HG02885 (cell line): ENCODE data around the gene KNSTRN.

ENCODE experiments used
- ATAC-seq: cut with Tn5 transposase; IDR thresholded peaks from one replicate; pipeline ENCODE4 v1.9.1; 2021; ENCODE audit warnings: mild to moderate bottlenecking; ENCODE audit not compliant: unreplicated experiment, poor library complexity

Gene KNSTRN

DNA sequence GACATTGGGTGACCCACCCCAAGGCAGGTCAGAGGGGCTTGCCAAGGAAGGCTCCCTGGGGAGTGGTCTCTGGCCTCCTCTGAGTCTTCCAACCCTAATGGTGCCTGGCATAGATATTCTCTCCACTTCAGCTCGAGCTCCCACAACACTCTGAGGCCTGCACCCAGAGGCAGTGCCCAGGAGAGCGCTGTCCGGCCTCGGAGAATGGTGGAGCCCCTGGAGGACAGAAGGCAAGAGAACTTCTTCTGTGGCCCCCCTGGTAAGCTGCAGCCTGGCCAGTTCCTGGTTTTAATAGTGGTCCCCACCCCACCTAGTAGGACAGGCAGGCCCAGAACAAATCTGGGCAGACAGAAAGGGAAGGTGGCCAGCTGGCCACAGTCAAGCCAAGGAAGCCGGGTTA is 17.5 kb upstream of the KNSTRN start:
- no peak for ATAC-seq

DNA sequence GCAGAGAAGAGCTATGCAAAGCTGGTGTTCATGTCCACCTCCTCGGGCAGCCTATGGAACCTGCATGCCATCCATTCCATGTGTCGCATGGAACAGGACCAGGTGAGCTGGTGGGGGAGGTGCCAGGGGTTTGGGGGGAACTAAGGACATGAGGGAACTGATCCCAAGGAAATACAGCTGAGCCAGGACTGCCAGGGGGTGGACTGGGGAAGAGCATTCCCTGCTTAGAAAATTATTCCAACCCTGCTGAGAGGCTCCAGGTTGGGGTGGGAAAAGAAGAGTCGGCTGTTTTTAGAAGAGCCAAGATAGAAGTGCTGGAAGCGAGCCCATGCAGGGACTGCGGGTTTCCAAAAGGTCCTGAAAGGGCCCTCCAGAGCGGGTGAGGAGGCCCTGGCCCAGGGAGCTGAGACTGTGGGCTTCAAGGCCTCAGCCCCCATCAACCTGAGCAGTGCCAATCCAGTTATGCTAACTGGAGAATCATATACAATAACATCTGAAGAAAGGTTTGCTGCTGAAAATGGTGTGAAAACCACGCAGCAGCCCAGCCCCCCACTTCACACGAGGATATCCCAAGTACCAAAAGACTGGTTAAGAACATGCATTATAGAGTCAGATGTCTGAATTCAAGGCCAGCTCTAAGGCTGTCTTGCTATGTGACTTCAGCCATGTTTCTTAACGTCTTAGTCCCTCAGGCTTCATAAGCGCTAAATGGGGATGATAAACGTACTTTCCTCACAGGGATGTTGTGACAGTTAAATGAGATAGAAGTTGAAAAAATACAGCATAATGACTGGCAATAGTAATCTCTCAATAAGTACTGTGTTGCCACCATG is 16.7 kb upstream of the KNSTRN start:
- no peak for ATAC-seq

DNA sequence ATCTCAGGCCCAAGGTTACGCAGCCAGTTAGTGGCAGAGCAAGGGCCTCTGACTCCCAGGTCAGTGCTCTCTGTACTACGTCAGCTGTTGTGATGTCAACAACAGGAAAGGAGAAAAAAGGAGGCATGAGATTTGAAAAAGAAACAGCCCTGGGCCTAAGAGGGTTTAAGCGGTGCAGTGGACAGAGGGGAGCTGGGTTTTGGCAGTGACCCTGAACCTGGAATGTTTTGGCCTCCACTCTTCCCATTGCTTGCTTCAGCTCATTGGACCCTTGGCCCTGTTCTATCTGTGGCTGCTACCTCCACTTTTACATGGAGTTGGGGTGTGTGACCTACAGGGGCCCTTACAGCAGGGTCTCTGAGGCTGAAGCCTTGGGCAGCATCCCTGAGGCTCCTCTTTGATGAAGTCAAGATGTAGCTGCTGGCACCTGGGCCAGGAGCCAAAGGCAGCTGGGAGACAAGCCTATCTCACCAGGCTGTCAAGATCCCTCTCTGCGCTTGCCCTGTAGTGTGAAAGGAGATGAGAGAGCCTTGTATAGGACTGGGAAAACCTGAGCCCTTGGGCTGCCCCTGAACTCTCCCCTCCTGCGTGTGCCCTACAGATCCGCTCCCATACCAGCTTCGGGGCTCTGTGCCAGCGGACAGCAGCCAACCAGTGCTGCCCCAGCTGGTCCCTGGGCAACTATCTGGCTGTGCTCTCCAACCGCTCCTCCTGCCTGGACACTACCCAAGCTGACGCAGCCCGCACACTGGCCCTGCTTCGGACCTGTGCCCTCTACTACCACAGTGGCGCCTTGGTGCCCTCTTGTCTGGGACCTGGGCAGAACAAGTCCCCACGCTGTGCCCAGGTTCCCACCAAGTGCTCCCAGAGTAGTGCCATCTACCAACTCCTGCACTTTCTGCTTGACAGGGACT is 15.8 kb upstream of the KNSTRN start:
- no peak for ATAC-seq

DNA sequence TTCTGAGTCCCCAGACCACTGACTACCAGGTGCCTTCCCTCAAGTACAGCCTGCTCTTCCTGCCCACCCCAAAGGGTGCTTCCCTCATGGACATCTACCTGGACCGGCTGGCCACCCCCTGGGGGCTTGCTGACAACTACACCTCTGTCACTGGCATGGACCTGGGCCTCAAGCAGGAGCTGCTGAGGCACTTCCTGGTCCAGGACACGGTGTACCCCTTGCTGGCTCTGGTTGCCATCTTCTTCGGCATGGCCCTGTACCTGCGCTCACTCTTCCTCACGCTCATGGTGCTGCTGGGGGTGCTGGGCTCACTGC is 15.2 kb upstream of the KNSTRN start:
- ATAC-seq: no peak

DNA sequence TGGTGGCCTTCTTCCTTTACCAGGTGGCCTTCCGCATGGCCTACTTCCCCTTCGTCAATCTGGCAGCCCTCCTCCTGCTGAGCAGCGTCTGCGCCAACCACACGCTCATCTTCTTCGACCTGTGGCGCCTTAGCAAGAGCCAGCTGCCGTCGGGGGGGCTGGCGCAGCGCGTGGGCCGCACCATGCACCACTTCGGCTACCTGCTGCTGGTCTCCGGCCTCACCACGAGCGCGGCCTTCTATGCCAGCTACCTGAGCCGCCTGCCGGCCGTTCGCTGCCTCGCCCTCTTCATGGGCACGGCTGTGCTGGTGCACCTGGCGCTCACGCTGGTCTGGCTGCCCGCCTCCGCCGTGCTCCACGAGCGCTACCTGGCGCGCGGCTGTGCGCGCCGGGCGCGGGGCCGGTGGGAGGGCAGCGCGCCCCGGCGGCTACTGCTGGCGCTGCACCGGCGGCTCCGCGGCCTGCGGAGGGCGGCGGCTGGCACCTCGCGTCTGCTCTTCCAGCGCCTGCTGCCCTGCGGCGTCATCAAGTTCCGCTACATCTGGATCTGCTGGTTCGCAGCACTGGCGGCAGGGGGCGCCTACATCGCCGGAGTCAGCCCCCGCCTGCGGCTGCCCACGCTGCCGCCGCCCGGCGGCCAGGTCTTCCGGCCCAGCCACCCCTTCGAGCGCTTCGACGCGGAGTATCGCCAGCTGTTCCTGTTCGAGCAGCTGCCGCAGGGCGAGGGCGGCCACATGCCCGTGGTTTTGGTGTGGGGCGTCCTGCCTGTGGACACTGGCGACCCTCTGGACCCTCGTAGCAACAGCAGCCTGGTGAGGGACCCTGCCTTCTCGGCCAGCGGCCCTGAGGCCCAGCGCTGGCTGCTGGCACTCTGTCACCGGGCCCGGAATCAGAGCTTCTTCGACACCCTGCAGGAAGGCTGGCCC is 14.6 kb upstream of the KNSTRN start:
- peak; percentile 85 for ATAC-seq

DNA sequence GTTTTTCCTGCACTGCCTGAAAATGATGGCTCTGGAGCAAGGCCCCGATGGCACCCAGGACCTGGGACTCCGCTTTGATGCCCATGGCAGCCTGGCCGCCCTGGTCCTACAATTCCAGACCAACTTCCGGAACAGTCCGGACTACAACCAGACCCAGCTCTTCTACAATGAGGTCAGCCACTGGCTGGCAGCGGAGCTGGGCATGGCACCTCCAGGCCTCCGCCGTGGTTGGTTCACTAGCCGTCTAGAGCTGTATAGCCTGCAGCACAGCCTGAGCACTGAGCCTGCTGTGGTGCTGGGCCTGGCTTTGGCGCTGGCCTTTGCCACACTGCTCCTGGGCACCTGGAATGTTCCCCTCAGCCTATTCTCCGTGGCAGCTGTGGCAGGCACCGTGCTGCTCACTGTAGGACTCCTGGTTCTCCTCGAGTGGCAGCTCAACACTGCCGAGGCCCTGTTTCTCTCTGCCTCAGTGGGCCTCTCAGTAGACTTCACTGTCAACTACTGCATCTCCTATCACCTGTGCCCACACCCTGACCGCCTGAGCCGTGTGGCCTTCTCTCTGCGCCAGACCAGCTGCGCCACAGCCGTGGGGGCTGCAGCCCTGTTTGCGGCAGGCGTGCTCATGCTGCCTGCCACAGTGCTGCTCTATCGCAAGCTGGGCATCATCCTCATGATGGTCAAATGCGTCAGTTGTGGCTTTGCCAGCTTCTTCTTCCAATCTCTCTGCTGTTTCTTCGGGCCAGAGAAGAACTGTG is 13.6 kb upstream of the KNSTRN start:
- ATAC-seq: no peak

DNA sequence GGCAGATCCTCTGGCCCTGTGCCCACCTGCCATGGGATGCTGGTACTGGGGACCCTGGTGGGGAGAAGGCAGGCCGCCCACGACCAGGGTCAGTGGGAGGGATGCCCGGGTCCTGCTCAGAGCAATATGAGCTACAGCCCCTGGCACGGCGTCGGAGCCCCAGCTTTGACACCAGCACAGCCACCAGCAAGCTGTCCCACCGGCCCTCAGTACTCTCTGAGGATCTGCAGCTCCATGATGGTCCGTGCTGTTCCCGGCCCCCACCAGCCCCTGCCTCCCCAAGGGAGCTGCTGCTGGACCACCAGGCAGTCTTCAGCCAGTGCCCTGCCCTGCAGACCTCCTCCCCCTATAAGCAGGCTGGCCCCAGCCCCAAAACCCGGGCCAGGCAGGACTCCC is 13.0 kb upstream of the KNSTRN start:
- no peak for ATAC-seq

DNA sequence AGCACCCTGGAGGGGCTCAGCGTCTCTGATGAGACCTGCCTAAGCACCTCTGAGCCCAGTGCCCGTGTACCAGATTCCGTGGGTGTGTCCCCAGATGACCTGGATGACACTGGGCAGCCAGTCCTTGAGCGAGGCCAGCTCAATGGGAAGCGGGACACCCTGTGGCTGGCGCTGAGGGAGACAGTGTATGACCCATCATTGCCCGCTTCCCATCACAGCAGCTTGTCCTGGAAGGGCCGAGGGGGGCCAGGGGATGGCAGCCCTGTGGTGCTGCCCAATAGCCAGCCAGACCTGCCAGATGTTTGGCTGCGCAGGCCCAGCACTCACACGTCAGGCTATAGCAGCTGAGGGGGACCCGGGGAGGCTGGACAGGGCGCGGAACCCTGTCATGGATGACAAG is 12.6 kb upstream of the KNSTRN start:
- ATAC-seq: no peak

DNA sequence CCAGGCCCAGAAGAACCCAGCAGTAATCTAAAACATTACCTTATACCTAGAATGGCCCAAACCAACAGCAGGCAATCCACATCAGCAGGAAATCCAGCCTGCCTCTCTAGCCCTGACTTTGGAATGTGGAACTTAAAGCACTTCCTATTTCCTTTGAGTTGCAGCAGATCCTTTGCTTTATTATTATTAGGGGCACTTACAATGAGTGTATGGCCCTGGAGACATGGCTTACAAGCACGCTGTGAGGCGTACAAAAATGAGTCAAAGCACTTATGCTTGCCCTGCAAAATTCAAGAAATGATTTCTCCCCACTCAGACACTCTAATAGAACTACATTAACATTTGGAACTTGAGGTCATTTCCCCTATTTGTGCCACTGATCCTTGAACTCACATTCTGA is 9.5 kb upstream of the KNSTRN start:
- no peak for ATAC-seq

DNA sequence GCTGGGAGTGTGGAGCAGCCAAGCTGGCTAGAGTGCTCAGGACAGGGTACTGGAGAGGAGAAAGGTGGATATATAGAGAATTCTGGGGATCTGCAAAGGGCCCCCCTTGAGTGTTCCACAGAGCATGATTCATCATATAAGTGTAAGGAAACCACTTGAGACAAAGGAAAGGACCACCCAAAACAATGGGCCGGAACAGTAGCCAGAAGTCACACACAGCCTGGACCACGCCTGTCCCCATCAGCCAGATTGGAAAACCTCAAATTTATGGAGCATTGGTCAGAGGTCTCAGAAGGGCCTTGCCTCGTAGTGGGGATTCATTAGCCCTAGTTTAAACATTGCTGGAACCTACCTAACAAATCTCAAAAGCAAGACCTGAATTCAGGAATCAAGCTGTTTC is 4.9 kb upstream of the KNSTRN start:
- no peak for ATAC-seq

DNA sequence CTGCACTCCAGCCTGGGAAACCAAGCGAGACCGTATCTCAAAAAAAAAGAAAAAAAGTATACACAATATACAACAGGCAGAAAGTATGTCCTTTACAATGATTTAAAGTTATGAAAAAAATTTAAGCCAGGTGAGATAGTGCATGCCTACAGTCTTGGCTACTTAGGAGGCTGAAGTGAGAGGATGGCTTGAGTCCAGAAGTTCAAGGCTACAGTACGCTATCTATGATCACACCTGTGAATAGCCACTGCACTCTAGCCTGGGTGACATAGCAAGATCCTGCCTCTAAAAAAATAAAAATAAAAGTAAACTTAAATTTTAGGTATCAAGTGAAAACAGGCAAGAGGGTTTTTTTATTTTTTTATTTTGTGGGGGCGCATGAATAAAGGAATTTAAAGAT is 3.1 kb upstream of the KNSTRN start:
- no peak for ATAC-seq

DNA sequence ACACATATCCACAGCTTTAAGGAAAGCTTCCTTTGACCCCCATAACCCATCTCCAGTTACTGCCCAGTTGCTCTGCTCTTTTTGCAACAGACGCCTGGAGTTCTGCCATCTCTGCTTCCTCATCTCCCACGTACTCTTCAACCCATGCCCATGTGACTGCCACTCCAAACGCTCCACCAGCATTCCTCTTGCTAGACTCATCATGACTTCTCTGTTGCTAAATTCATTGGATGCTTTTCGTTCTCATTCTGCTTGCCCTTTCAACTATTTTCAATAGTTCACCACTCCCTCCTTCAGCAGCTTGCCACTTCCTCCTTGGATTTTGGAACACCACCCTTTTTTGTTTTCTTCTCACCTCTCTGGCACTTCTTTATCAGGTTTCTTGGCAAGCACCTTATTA is 2.7 kb upstream of the KNSTRN start:
- ATAC-seq: no peak

DNA sequence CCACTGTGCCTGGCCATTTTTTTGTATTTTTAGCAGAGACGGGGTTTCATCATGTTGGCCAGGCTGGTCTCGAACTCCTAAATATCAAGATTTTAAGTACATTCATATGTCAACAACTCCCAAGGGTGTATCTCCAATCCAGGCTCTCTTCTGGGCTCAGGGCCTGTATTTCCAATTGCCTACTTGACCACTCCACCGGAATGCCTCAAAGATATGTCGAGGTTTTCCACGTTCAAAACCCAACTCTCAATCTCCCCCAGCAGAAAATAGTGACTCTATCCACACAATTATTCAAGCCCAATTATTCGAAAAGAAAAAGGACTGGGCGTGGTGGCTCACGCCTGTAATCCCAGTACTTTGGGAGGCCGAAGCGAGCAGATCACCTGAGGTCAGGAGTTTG is 1.9 kb upstream of the KNSTRN start:
- ATAC-seq: no peak

DNA sequence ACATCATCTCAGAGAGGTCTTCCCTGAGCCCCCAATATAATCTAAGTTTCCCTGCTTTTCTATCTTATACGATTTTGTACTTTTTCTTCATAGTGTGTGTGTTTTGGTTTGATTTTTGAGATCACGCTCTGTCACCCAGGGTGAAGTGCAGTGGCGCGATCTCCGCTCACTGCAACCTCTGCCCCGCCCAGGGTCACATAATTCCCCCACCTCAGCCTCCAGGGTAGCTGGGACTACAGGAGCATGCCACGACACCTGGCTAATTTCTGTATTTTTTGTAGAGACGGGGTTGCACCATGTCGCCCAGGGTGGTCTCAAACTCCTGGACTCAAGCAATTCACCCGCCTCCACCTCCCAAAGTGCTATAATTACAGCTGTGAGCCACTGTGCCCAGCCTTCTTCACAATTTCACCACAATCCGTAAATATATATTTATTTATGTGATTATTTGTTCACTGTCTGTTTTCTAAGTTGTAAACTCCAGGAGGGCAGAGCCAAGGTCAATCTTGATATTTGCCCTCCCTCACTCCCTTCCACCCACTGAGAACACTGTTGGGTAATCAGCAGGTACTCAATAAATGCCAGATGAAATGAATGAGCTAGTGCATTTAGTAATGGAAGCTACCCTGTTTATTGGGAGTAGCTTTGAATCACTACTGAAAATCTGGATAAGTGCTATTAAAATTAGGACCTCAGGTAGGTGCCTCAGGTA is 547 bp upstream of the KNSTRN start:
- ATAC-seq: no peak

DNA sequence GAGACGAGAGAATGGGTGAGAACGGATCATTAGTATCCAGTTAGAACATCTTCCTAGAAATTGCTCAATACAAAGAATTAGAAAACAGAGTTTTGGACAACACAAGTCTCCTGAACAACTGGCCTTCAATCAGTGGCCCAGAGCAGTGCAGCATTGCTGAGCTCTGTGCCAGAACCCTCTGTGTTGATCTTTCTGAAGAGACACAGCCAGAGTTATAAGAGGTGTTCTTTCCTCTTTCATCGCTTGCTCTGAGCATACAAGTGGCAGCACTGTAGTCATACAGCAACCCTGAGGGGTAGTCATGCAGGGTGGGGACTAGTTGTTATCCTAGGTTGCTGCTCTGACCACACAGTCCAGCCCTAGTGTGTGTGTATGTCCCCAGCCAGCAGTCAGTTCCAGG is 4.0 kb downstream of the KNSTRN start:
- ATAC-seq: no peak

DNA sequence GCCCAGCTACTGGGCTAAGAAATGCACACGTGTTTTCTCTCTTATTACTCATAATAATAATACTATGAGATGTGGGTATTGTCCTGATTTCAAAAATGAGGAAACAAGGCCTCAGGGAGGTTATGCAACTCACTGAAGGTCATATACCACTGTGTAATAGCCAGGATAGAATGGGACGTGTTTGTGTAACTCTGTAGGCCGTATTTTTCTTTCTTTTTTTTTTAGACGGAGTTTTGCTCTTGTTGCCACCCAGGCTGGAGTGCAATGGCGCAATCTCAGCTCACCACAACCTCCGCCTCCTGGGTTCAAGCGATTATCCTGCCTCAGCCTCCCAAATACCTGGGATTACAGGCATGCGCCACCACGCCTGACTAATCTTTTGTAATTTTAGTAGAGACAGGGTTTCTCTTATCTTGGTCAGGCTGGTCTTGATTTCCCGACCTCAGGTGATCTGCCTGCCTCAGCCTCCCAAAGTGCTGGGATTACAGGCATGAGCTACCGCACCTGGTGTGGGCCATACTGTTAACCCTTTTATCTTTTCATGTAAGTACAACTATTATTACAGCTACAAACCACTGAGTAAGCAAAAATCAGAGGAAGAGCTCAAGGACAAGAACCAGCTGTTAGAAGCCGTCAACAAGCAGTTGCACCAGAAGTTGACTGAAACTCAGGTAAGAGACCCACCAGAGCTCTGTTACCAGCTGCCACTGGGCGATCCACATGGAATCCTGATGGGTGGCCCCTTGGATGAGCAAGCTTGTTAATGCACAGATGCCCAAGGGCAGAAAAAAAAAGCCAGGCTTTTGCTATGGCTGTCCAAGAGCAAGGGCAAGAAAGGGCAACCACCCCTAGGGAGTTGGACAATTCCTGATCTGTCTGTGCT is 6.7 kb downstream of the KNSTRN start:
- ATAC-seq: no peak

DNA sequence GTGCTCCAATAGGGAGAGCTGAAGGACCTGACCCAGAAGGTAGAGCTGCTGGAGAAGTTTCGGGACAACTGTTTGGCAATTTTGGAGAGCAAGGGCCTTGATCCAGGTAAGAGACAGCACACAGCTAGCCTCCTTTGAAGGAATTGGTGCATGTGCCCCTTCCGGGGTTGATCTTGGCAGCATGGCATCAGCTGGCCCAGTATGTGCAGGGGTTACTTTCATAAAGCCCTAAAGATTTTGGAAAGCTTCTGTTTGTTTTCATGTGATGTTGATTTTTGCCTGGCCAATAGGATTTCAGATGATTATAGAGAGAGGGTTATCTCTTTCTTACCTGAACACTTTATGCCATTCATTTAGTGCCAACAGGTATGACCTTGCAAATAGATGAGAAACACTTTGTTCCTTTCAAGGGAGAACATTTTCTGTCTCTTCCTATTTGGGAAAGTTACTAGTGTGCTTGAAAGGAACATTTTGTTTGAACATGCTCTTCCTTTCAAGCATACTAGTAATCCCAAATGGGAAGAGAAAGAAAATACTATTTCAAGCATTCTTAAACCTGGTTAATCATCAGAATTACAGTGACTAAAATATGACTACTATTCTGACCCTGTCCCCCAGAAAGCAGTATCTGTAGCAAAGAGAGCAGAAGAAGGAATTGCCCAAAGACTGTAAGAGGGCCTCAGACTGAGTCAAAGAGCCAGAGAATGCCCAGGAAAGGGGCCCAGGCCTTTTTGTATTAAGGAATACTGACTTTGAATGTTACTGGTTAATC is 7.5 kb downstream of the KNSTRN start:
- no peak for ATAC-seq
